B cell (primary cell): Measurements from ENCODE around the gene METTL26. TPM values are rescaled to one million over a fixed set of nuclear protein-coding genes. Genes with fewer than 3 reads are reported as not detected.

Experiments used
- ATAC-seq: fragments of 200-7000 bp; cut with Tn5 transposase; one replicate; pipeline ENCODE4 v1.10.0; 2021; ENCODE audit warnings: low read depth, mild to moderate bottlenecking, moderate number of reproducible peaks, moderate library complexity
- CTCF ChIA-PET: fragments of 350-600 bp; sonication (Branson Sonifier 250); formaldehyde crosslinking; loops from one replicate; lab custom pipeline; 2021; ENCODE audit warnings: antibody characterized with exemption, inconsistent platforms; lab: Charles Lee
- POLR2A ChIA-PET: fragments of 350-600 bp; sonication (Branson Sonifier 250); formaldehyde crosslinking; loops from one replicate; lab custom pipeline; 2021; ENCODE audit warnings: antibody characterized with exemption; lab: Charles Lee
- DNase-seq: peaks from one replicate; pipeline ENCODE4 v3.0.0; 2013
- H2AFZ ChIP-seq: 2 replicates; pipeline ENCODE4 v1.6.1; 2012; ENCODE audit warnings: mild to moderate bottlenecking, low read depth, low read length; ENCODE audit not compliant: insufficient read depth, poor library complexity, severe bottlenecking
- H3K27ac ChIP-seq, 2 donors: 1 replicate in 1 of 2; 2 replicates in 1 of 2; pipeline ENCODE4 v1.5.1; 2012 to 2013; ENCODE audit warnings: low read length in 2 of 2, mild to moderate bottlenecking in 2 of 2, moderate library complexity in 1 of 2
- H3K27me3 ChIP-seq, 4 experiments: fragments of 200-600 bp in 1 of 4; sonication (generic) in 1 of 4; replicated peaks in 1 of 4; 1 replicate in 2 of 4; 2 replicates in 2 of 4; pipeline versions ENCODE4 v1.6.1 to v1.7.0; 2013 to 2016; ENCODE audit warnings: low read length in 3 of 4, mild to moderate bottlenecking in 2 of 4, mixed read lengths in 1 of 4, moderate library complexity in 1 of 4; ENCODE audit not compliant: insufficient read depth in 4 of 4, control insufficient read depth in 3 of 4; ENCODE audit errors: control extremely low read depth in 1 of 4
- H3K36me3 ChIP-seq, 2 experiments: replicated peaks in 1 of 2; 1 replicate in 1 of 2; 2 replicates in 1 of 2; pipeline versions ENCODE4 v1.6.1 to v1.7.1; 2013; ENCODE audit warnings: low read length in 1 of 2; ENCODE audit not compliant: insufficient read depth in 2 of 2, control insufficient read depth in 1 of 2; ENCODE audit errors: control extremely low read depth in 1 of 2, extremely low read depth in 1 of 2
- H3K4me1 ChIP-seq, 2 donors: fragments of 200-600 bp in 1 of 2; sonication (generic) in 1 of 2; 1 replicate in 1 of 2; 2 replicates in 1 of 2; pipeline versions ENCODE4 v1.5.1 to v1.6.1; 2013 to 2017; ENCODE audit warnings: low read length in 2 of 2; ENCODE audit not compliant: control insufficient read depth in 2 of 2, insufficient read depth in 2 of 2
- H3K4me2 ChIP-seq: replicated peaks from 2 replicates; pipeline ENCODE3; 2012; ENCODE audit warnings: mild to moderate bottlenecking, low read depth, low read length; ENCODE audit not compliant: poor library complexity, severe bottlenecking
- H3K4me3 ChIP-seq, 5 experiments: fragments of 200-600 bp in 1 of 5; sonication (generic) in 1 of 5; 1 replicate in 3 of 5; 2 replicates in 2 of 5; pipeline versions ENCODE4 v1.5.1 to v1.7.0; 2011 to 2016; ENCODE audit warnings: low read length in 4 of 5, mild to moderate bottlenecking in 4 of 5, low read depth in 2 of 5, control low read depth in 1 of 5, moderate library complexity in 1 of 5; ENCODE audit not compliant: insufficient read depth in 1 of 5; ENCODE audit errors: control extremely low read depth in 1 of 5, extremely low read depth in 1 of 5
- H3K79me2 ChIP-seq: fragments of 200-600 bp; sonication (generic); one replicate; pipeline ENCODE4 v1.6.0; 2016; ENCODE audit warnings: low read length; ENCODE audit not compliant: control insufficient read depth, insufficient read depth
- H3K9ac ChIP-seq: fragments of 200-600 bp; sonication (generic); 2 replicates; pipeline ENCODE4 v1.6.1; 2017; ENCODE audit warnings: mild to moderate bottlenecking, low read length, moderate library complexity
- H3K9me3 ChIP-seq, 3 donors: one replicate each; pipeline versions ENCODE4 v1.6.1 to v1.7.1; 2013; ENCODE audit warnings: low read length in 2 of 3; ENCODE audit not compliant: control insufficient read depth in 2 of 3, insufficient read depth in 1 of 3; ENCODE audit errors: control extremely low read depth in 1 of 3
- H4K20me1 ChIP-seq: 2 replicates; pipeline ENCODE4 v1.6.0; 2012; ENCODE audit warnings: mild to moderate bottlenecking, low read length; ENCODE audit not compliant: insufficient read depth, control insufficient read depth, poor library complexity, severe bottlenecking
- H3K27ac Mint-ChIP-seq: one replicate; pipeline ENCODE4 v1.8.0; 2021; ENCODE audit warnings: mixed read lengths
- H3K27me3 Mint-ChIP-seq: one replicate; pipeline ENCODE4 v1.8.0; 2021; ENCODE audit warnings: mixed read lengths
- H3K4me1 Mint-ChIP-seq: one replicate; pipeline ENCODE4 v1.8.0; 2021; ENCODE audit warnings: mixed read lengths
- H3K4me3 Mint-ChIP-seq: one replicate; pipeline ENCODE4 v1.8.0; 2021; ENCODE audit warnings: mixed read lengths
- H3K9me3 Mint-ChIP-seq: one replicate; pipeline ENCODE4 v1.8.0; 2022; ENCODE audit warnings: mixed read lengths; ENCODE audit not compliant: insufficient read depth
- CTCF ChIP-seq: fragments of 200-600 bp; IDR thresholded peaks from one replicate; pipeline ENCODE4 v1.8.0; 2022; ENCODE audit warnings: antibody characterized with exemption, mild to moderate bottlenecking
- EZH2 ChIP-seq: IDR thresholded peaks from 2 replicates; pipeline ENCODE4 v1.6.1; 2012; ENCODE audit warnings: borderline replicate concordance, low read depth, mild to moderate bottlenecking, moderate library complexity, low read length; ENCODE audit not compliant: insufficient read depth, poor library complexity, severe bottlenecking
- WGBS: methylation state at CpG from one replicate; pipeline ENCODE4 v1.1.5; 2013; ENCODE audit warnings: missing lambda C conversion rate; ENCODE audit not compliant: insufficient coverage; 5-methylcytosine and 5-hydroxymethylcytosine counted together
- intact Hi-C: fragments of 100-400 bp; cut with micrococcal nuclease; formaldehyde crosslinking; loops from one replicate; pipeline ENCODE4 v1.10.0; 2022
- polyA plus RNA-seq: library from polyadenylated mRNA; depleted of rRNA; stranded (reverse); fragments of >200 nt; gene quantifications from 2 replicates; pipeline ENCODE4 v1.2.3, GENCODE V29; 2012
- total RNA-seq, 2 donors: library from RNA; stranded (reverse); fragments of 120-200 nt in 1 of 2; gene quantifications; 1 replicate in 1 of 2; 2 replicates in 1 of 2; pipeline versions ENCODE4 v1.2.3 to v1.2.4, GENCODE V29; 2013 to 2022

Gene METTL26
- total and polyA plus RNA-seq, 2 donors (not counting 1 experiment from before 2014, with no cell fraction given), result 56.6 to 140 TPM

GRCh38 chr16:648071-648780, 12.1 kb upstream of the METTL26 start:
- no peaks in the 10 kb centered on the region for H3K9me3 Mint-ChIP-seq
- no peaks in the 10 kb centered on the region for H3K27me3 ChIP-seq
- H3K79me2 ChIP-seq, result peaks cover 8% of the 10 kb centered on the region
- peak overlapping the region; percentile 27 to 76 (median 67) for H3K4me3 ChIP-seq
- peaks cover 15 to 20% of the 10 kb centered on the region in 2 donors for H3K4me1 ChIP-seq
- no peaks in the 10 kb centered on the region for H3K27me3 Mint-ChIP-seq
- ChIA-PET CTCF (interaction anchor here (1.2 to 1.4 kb wide), 2 partner anchors 10 to 12 kb away, joined by 4 to 5 read pairs; partner anchors contain the start of gene METTL26), POLR2A (interaction anchor here (0.6 to 1.2 kb wide), 2 partner anchors 10 to 12 kb away, joined by 3 to 4 read pairs; partner anchors contain the start of gene METTL26)
- peak; percentile 52 for DNase-seq
- peaks cover 19% of the 10 kb centered on the region for H3K4me1 Mint-ChIP-seq
- ATAC-seq, result no peak
- 39% methylated on average over 24 of the region's 24 CpGs for WGBS
- H2AFZ ChIP-seq, result peak overlapping the region; percentile 92
- H4K20me1 ChIP-seq, result peaks cover 8% of the 10 kb centered on the region
- H3K9me3 ChIP-seq, result peaks cover 0 to 2% (median 0%) of the 10 kb centered on the region in 3 donors
- H3K36me3 ChIP-seq, result no peaks in the 10 kb centered on the region
- H3K4me3 Mint-ChIP-seq, result peak overlapping the region; percentile 84
- peak overlapping the region; percentile 79 to 90 for H3K27ac ChIP-seq
- H3K9ac ChIP-seq, result peak overlapping the region; percentile 71
- peak overlapping the region; percentile 92 for H3K4me2 ChIP-seq
- TF ChIP-seq CTCF (peak; percentile 41), EZH2 (no peak)
- intact Hi-C loops, result loop anchor here (2.0 kb wide), 2 partner anchors 19 to 59 kb away; no protein-coding TSS in a partner anchor
- peak overlapping the region; percentile 84 for H3K27ac Mint-ChIP-seq
